ENCODE data around the gene MSRB3. TPM values are rescaled to one million over a fixed set of nuclear protein-coding genes. Genes with fewer than 3 reads are reported as not detected.

MSRB3 gene
- total RNA-seq, 1 donor from 2014 or later = not detected

GRCh38 chr12:65324551-65324950, 46.1 kb downstream of the MSRB3 start:
- intact Hi-C loops (cut with micrococcal nuclease) = no loop called here

- intact Hi-C loops (cut with micrococcal nuclease) = no loop called here
Measured at GRCh38 chr12:65325183-65325582, 46.7 kb downstream of the MSRB3 start.

- intact Hi-C loops (cut with micrococcal nuclease) = no loop called here
Measured at GRCh38 chr12:65326616-65327015, 48.1 kb downstream of the MSRB3 start.

- intact Hi-C loops (cut with micrococcal nuclease) = no loop called here
Measured at GRCh38 chr12:65327207-65328076, 49.0 kb downstream of the MSRB3 start.

- intact Hi-C loops (cut with micrococcal nuclease) = no loop called here
Measured at GRCh38 chr12:65329721-65330120, 51.2 kb downstream of the MSRB3 start.

GRCh38 chr12:65330331-65330730, 51.8 kb downstream of the MSRB3 start:
- intact Hi-C loops (cut with micrococcal nuclease) = no loop called here

- intact Hi-C loops (cut with micrococcal nuclease) = no loop called here
Measured at GRCh38 chr12:65331456-65331855, 53.0 kb downstream of the MSRB3 start.

- intact Hi-C loops (cut with micrococcal nuclease) = no loop called here
Measured at GRCh38 chr12:65333649-65334048, 55.2 kb downstream of the MSRB3 start.

- intact Hi-C loops (cut with micrococcal nuclease) = no loop called here
Measured at GRCh38 chr12:65334521-65334920, 56.0 kb downstream of the MSRB3 start.

GRCh38 chr12:65335021-65335714, 56.7 kb downstream of the MSRB3 start:
- intact Hi-C loops (cut with micrococcal nuclease) = no loop called here

- intact Hi-C loops (cut with micrococcal nuclease) = no loop called here
Measured at GRCh38 chr12:65335981-65336380, 57.5 kb downstream of the MSRB3 start.

GRCh38 chr12:65339161-65339560, 60.7 kb downstream of the MSRB3 start:
- intact Hi-C loops (cut with micrococcal nuclease) = no loop called here

GRCh38 chr12:65343230-65343629, 64.7 kb downstream of the MSRB3 start:
- intact Hi-C loops (cut with micrococcal nuclease) = no loop called here

- intact Hi-C loops (cut with micrococcal nuclease) = no loop called here
Measured at GRCh38 chr12:65343801-65344200, 65.3 kb downstream of the MSRB3 start.

GRCh38 chr12:65355461-65355860, 77.0 kb downstream of the MSRB3 start:
- intact Hi-C loops (cut with micrococcal nuclease) = no loop called here

- intact Hi-C loops (cut with micrococcal nuclease) = no loop called here
Measured at GRCh38 chr12:65362234-65363031, 84.0 kb downstream of the MSRB3 start.

- intact Hi-C loops (cut with micrococcal nuclease) = no loop called here
Measured at GRCh38 chr12:65364046-65364445, 85.6 kb downstream of the MSRB3 start.

GRCh38 chr12:65367396-65367795, 88.9 kb downstream of the MSRB3 start:
- intact Hi-C loops (cut with micrococcal nuclease) = no loop called here

- intact Hi-C loops (cut with micrococcal nuclease) = no loop called here
Measured at GRCh38 chr12:65368055-65368454, 89.6 kb downstream of the MSRB3 start.

- intact Hi-C loops (cut with micrococcal nuclease) = no loop called here
Measured at GRCh38 chr12:65372574-65372973, 94.1 kb downstream of the MSRB3 start.

GRCh38 chr12:65384240-65384639, 105.8 kb downstream of the MSRB3 start:
- intact Hi-C loops (cut with micrococcal nuclease) = no loop called here

- intact Hi-C loops (cut with micrococcal nuclease) = no loop called here
Measured at GRCh38 chr12:65387396-65387795, 108.9 kb downstream of the MSRB3 start.
